ENCODE data around the gene TDRD15. TPM values are rescaled to one million over a fixed set of nuclear protein-coding genes. Genes with fewer than 3 reads are reported as not detected.
A peak's percentile ranks its signal among the peaks of the same experiment; 100 is the strongest.
"Not testable (repeated sequence)": the region's sequence is repeated elsewhere in the genome, so short reads cannot be mapped to it uniquely, and the experiment has no call there.

The TDRD15 gene
- total RNA-seq, 1 donor, result under 0.01 TPM

GRCh38 chr2:21142149-21142548, 18.4 kb downstream of the TDRD15 start:
- DNase-seq (ENCODE audit: low read depth in 2 of 3, low spot score in 2 of 3), result no peak

GRCh38 chr2:21146638-21147037, 22.9 kb downstream of the TDRD15 start:
- DNase-seq (ENCODE audit: low read depth in 2 of 3, low spot score in 2 of 3), result no peak

GRCh38 chr2:21148718-21149117, 24.9 kb downstream of the TDRD15 start:
- DNase-seq (ENCODE audit: low read depth in 2 of 3, low spot score in 2 of 3), result no peak

- not testable (repeated sequence) for DNase-seq (ENCODE audit: low read depth in 2 of 3, low spot score in 2 of 3)
Observed at GRCh38 chr2:21151234-21151633, 27.5 kb downstream of the TDRD15 start.

GRCh38 chr2:21155365-21156136, 31.8 kb downstream of the TDRD15 start:
- no peak for DNase-seq (ENCODE audit: low read depth in 2 of 3, low spot score in 2 of 3)

GRCh38 chr2:21161122-21161521, 37.4 kb downstream of the TDRD15 start:
- DNase-seq (ENCODE audit: low read depth in 2 of 3, low spot score in 2 of 3), result no peak

- DNase-seq (ENCODE audit: low read depth in 2 of 3, low spot score in 2 of 3), result no peak
Observed at GRCh38 chr2:21161832-21162614, 38.3 kb downstream of the TDRD15 start.

- DNase-seq (ENCODE audit: low read depth in 2 of 3, low spot score in 2 of 3), result no peak
Observed at GRCh38 chr2:21162615-21162878, 38.8 kb downstream of the TDRD15 start.

- no peak for DNase-seq (ENCODE audit: low read depth in 2 of 3, low spot score in 2 of 3)
Observed at GRCh38 chr2:21163213-21163612, 39.4 kb downstream of the TDRD15 start.

GRCh38 chr2:21165350-21165749, 41.6 kb downstream of the TDRD15 start:
- peak in 1 of 3 donors; percentile 3 for DNase-seq (ENCODE audit: low read depth in 2 of 3, low spot score in 2 of 3)

- DNase-seq (ENCODE audit: low read depth in 2 of 3, low spot score in 2 of 3), result peak in 2 of 3 donors; percentile 16 to 50
Observed at GRCh38 chr2:21175895-21176646, 52.3 kb downstream of the TDRD15 start.

- DNase-seq (ENCODE audit: low read depth in 2 of 3, low spot score in 2 of 3), result no peak
Observed at GRCh38 chr2:21181957-21182356, 58.2 kb downstream of the TDRD15 start.

- no peak for DNase-seq (ENCODE audit: low read depth in 2 of 3, low spot score in 2 of 3)
Observed at GRCh38 chr2:21183306-21183705, 59.5 kb downstream of the TDRD15 start.

GRCh38 chr2:21183726-21184125, 60.0 kb downstream of the TDRD15 start:
- DNase-seq (ENCODE audit: low read depth in 2 of 3, low spot score in 2 of 3), result no peak

GRCh38 chr2:21191535-21191934, 67.8 kb downstream of the TDRD15 start:
- DNase-seq (ENCODE audit: low read depth in 2 of 3, low spot score in 2 of 3), result no peak

Other genes with a start within 250 kb of the TDRD15 start
- gene APOB, start 79.9 kb upstream of the TDRD15 start, total RNA-seq, result under 0.01 TPM